HG02759 (cell line): ENCODE results near the gene MAGEL2.

Experiments used
- ATAC-seq: cut with Tn5 transposase; IDR thresholded peaks from one replicate; pipeline ENCODE4 v1.9.1; 2021; ENCODE audit warnings: mild to moderate bottlenecking, moderate library complexity; ENCODE audit not compliant: unreplicated experiment

Gene MAGEL2

GRCh38 chr15:23647421-23648370 is at the start of gene MAGEL2:
TSS of gene MAGEL2 (minus strand) at chr15:23647867. CDS start at chr15:23647742, 125 bp downstream.
- ATAC-seq, result no peak

DNA sequence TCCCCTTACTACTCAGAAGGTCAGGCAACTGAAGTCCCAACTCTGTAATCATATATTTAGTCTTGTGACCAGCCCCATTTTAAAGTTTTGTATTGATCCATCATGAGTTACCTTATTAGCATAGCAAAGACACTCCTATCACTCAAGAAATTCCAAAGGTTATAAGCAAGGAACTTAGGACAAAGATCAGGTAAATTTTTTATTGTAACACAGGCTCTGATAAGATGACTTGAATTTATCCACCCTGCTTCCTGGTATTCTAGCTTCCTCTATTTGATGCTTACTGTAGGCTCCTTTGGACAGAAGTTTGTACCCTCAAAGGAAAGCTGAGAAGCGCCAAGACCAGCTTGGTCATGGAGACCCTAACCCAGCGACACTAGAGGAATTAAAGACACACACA is 47.6 kb upstream of the MAGEL2 start:
- ATAC-seq, result no peak

- no peak for ATAC-seq
These were observed 46.9 kb upstream of the MAGEL2 start for GRCh38 chr15:23694592-23694991.

DNA sequence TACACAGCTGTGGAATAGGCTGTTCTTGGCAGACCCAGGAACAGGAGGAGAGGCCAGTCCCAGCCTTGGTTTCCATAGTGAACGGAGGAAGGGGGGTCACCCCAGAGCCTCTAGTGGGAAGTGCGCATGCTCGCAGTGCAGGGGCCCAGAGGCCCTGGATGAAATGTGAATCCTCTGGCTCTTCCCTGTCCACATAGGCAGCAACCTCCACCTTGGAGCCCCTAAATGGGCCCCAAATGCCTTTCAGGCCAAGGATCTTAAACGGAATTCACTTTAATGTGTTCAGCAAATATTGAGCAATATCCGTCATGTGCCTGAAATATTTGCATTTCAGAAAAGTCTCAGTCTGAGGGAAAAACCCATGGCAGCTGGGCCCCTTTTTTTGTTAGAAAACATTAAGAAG is 42.8 kb upstream of the MAGEL2 start:
- ATAC-seq, result no peak

DNA sequence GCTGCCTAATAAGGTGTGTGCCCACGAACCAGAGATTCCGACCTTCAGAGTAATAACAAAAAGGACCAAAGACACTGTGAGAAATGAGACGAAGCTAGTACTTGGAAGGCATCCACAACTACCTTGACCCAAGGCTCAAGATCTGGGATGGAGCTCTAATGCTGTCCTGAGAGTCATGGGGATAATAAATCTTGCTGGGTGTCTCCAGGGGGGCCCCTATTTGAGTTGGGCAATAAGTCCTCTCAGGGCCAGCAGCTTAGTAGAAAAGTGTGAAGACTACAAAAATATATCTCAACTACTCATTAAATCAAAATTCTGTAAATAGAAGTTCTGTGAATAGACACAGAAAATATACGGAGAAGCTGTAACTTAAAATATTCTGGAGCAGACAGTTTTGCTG is 42.3 kb upstream of the MAGEL2 start:
- ATAC-seq, result no peak

- peak; percentile 48 for ATAC-seq
These were observed 39.4 kb upstream of the MAGEL2 start, which contains the start of gene NDN for GRCh38 chr15:23687143-23687470. TSS of gene NDN (minus strand) at chr15:23687305. CDS start at chr15:23687217, 88 bp downstream.

- peak; percentile 27 for ATAC-seq
These were observed 38.9 kb upstream of the MAGEL2 start for GRCh38 chr15:23686466-23687142.

- ATAC-seq, result no peak
These were observed 23.8 kb upstream of the MAGEL2 start for GRCh38 chr15:23671481-23671880.

GRCh38 chr15:23670970-23671369 is 23.3 kb upstream of the MAGEL2 start:
- ATAC-seq, result no peak

DNA sequence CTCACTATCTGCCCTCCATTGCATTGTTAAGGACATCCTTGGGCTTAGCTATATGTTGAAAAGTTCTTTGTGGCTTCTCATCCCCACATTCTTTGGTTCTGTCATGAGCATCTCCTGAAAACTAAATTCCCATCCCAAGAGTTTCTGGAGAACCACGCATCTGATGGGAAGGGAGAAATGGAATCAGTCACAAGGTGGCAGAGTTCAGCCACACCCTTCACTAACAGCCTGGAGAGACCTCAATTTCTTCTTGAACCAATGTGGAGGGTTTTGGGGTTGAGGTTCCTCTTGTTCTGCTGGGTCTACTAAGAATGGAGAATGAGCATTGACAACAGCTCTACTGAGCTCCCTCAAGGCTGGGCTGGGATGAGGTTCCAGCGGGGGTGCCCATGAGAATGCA is 15.6 kb upstream of the MAGEL2 start:
- ATAC-seq, result no peak

DNA sequence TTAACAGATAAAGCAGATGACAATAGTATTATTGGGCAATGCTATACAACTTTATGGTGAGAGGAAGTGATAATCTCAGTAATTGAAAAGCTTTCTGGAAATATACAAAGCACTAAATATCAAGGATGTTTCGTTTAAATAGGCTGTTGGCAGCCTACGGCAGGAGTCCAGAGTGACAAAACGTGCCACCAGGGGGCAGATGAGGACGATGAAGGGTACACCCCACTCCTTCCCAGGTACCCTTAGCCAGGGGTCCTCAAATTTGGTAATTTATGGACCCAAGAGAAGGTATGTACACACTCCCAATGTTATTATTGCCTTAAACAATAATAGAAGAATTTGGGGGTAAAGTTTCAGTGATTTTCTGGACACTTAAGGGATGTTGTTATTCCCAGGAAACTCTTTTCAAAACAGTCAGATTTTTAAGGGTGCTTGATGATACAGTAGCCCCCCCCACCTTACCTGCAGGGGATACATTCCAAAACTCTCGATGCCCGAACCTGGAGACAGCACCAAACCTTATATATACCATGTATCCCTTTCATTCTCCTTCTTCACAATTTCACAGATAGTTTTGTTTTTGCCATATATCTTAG is 1.4 kb upstream of the MAGEL2 start:
- no peak for ATAC-seq

GRCh38 chr15:23647001-23647295 is 719 bp downstream of the MAGEL2 start:
- ATAC-seq, result no peak

DNA sequence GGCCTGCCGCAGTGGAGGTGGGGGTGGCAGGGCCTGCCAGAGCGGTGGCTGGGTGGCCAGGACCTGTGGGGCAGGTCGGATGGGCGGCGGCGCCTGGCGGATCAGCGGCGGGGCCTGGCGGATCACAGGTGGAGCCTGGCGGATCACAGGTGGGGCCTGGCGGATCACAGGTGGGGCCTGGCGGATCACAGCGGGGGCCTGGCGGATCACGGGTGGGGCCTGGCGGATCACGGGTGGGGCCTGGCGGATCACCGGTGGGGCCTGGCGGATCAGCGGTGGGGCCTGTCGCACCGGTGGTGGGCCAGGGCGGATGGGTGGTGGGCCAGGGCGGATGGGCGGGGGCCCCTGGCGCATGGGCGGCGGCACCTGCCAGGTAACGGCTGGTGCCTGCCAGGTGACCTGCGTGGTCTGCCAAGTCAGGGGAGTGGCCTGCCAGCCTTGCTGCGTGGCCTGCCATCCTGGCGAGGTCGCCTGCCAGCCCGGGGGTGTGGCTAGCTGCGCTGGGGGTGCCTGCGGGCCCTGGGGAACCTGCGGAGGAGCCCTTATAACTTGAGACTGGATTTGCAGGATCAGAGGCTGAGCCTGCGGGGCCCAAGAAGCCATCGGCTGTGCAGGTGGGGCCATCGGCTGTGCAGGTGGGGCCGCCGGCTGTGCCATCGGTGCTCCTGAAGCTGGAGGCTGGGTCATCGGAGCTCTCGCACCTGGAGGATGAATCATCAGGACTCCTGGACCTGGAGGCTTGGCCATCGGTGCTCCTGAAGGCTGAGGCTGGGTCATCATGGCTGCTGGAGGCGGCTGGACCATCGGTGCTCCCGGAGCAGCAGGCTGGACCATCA is 1.3 kb downstream of the MAGEL2 start:
- no peak for ATAC-seq

DNA sequence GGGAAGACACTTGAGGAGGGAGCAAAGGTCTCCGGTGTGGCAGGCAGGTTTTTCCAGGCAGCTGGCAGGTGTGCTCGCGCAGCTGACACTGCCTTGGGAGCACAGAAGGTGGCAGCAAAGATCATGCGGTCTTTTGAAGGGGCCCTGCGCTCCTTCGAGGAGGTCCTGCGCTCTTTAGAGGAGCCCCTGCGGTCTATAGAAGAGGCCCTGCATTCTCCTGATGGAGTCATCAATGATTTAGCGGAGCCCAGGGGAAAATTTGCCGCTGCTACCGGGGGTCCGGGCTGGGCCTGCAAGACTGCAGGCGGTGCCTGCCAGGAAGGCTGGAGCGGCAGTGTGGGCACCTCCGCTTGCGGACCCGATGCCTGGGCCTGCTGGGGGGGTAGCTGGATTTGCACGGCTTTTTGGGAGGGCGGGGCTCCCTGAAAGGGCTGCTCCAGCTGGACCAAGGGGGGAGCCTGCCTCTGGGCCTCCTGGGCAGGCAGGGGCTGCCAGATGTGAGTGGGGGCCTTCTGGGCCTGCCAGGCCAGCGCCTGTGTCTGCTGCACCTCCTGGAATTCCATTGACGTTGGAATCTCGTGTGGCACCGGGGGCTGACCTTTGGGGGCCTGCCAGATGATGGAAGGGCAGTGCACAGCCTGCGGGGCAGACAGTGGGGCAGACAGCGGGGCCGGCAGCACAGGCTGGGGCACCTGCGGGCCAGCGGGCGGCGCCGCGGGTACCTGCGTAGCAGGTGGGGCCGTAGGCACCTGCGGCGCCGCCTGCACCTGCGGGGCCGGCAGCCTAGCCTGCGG is 2.1 kb downstream of the MAGEL2 start:
- ATAC-seq, result no peak

GRCh38 chr15:23644829-23645228 is 2.8 kb downstream of the MAGEL2 start:
- no peak for ATAC-seq

DNA sequence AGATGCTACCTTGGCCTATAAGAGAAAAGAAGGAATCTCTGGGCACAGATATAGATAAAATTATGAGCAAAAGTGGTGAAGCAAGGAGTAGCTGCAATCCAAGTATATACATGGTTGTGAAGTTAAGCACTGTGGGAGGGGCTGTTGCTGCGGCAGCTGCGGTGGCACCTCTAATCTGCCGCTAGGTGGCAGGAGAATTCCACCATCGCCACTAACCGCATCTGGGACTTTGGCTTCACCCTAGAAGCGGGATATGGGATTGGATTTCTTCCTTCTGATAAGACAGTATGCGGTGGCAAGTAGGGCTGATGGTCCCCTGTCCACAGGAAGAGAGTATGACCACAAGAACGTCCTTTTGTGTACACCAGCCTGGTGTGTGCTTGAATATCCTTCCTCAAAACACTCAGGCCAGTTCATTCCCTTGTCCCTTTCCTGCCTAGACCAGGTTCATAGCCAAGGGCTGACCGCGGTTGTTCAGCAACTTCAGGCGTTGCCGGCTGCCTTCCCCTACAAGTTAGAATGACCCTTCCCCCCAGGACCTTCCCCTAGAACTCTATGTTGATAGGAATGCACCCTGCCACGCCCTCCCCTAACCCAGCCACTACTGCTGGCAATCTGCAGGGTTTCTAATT is 5.1 kb downstream of the MAGEL2 start:
- peak; percentile 80 for ATAC-seq

DNA sequence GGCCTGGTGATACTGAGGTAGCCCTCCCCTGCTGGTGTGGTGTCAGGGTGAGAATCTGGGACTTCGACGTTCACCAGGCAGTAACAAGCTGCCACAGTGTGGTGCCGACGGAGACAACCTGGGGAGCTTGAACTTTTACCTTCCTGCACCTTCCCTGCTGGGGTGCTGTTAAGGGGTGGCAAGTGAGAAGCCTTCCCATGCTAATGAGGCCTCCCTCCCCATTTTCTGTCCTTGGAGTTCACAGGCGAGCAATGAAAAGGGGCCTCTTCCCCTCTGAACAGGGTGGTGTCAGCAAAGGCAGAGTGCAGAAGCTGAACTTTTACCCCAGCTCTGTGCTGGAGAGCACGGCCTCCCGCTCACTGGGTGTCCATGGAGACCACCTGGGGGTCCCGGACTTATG is 13.5 kb downstream of the MAGEL2 start:
- ATAC-seq, result no peak

- peak; percentile 47 for ATAC-seq
These were observed 18.3 kb downstream of the MAGEL2 start for GRCh38 chr15:23629234-23629805.

GRCh38 chr15:23628612-23629233 is 18.9 kb downstream of the MAGEL2 start:
- no peak for ATAC-seq
